T-cell (primary cell): ENCODE results near the gene ZNF708. TPM values are rescaled to one million over a fixed set of nuclear protein-coding genes. Genes with fewer than 3 reads are reported as not detected.

Source experiments
- ATAC-seq, 4 experiments: fragments of 200-7000 bp in 3 of 4; fragments of 150-1000 bp in 1 of 4; cut with Tn5 transposase; replicated peaks in 1 of 4; 1 replicate in 3 of 4; 2 replicates in 1 of 4; pipeline ENCODE4 v1.10.0; 2021; ENCODE audit warnings: moderate library complexity in 3 of 4, mild to moderate bottlenecking in 2 of 4, moderate number of reproducible peaks in 1 of 4
- CTCF ChIA-PET, 2 donors: fragments of 300-600 bp; sonication (Branson Sonifier 250); formaldehyde crosslinking; loops; one replicate each; lab custom pipeline; 2022; ENCODE audit warnings: antibody characterized with exemption in 2 of 2; lab: Charles Lee
- POLR2A ChIA-PET, 2 donors: fragments of 300-600 bp; sonication (Branson Sonifier 250); formaldehyde crosslinking; loops; one replicate each; lab custom pipeline; 2022; ENCODE audit warnings: antibody characterized with exemption in 2 of 2; lab: Charles Lee
- DNase-seq, 35 experiments: peaks; one replicate each; pipeline versions ENCODE4 v3.0.0 to v3.0.0-alpha.2; 2013 to 2023
- H3K27ac ChIP-seq: one replicate; pipeline ENCODE4 v1.5.1; 2013; ENCODE audit warnings: low read length
- H3K27me3 ChIP-seq, 2 experiments: replicated peaks in 1 of 2; 1 replicate in 1 of 2; 2 replicates in 1 of 2; pipeline versions ENCODE4 v1.6.1 to v1.7.0; 2013; ENCODE audit warnings: low read length in 1 of 2, mixed read lengths in 1 of 2; ENCODE audit not compliant: control insufficient read depth in 2 of 2, insufficient read depth in 2 of 2; ENCODE audit errors: extremely low read depth in 1 of 2
- H3K36me3 ChIP-seq, 2 donors: 1 replicate in 1 of 2; 2 replicates in 1 of 2; pipeline versions ENCODE4 v1.6.1 to v1.7.0; 2013; ENCODE audit warnings: low read length in 1 of 2; ENCODE audit not compliant: control insufficient read depth in 2 of 2, insufficient read depth in 1 of 2; ENCODE audit errors: extremely low read depth in 1 of 2
- H3K4me1 ChIP-seq, 2 experiments: 1 replicate in 1 of 2; 2 replicates in 1 of 2; pipeline versions ENCODE4 v1.6.1 to v1.7.0; 2013; ENCODE audit warnings: low read length in 2 of 2, mixed read lengths in 1 of 2; ENCODE audit not compliant: insufficient read depth in 2 of 2, control insufficient read depth in 1 of 2; ENCODE audit errors: extremely low read depth in 1 of 2
- H3K4me3 ChIP-seq, 2 donors: 1 replicate in 1 of 2; 2 replicates in 1 of 2; pipeline versions ENCODE4 v1.5.1 to v1.7.0; 2013; ENCODE audit warnings: mild to moderate bottlenecking in 2 of 2, low read length in 1 of 2, moderate library complexity in 1 of 2; ENCODE audit not compliant: control insufficient read depth in 1 of 2; ENCODE audit errors: extremely low read depth in 1 of 2
- H3K9me3 ChIP-seq: 2 replicates; pipeline ENCODE4 v1.7.0; 2013
- H3K27ac Mint-ChIP-seq, 2 donors: one replicate each; pipeline ENCODE4 v1.8.0; 2020 to 2021; ENCODE audit warnings: mild to moderate bottlenecking in 2 of 2, mixed read lengths in 2 of 2
- H3K27me3 Mint-ChIP-seq, 2 donors: one replicate each; pipeline ENCODE4 v1.8.0; 2021 to 2022; ENCODE audit warnings: mixed read lengths in 2 of 2
- H3K36me3 Mint-ChIP-seq: one replicate; pipeline ENCODE4 v1.8.0; 2021; ENCODE audit warnings: mixed read lengths
- H3K4me1 Mint-ChIP-seq, 3 donors: one replicate each; pipeline ENCODE4 v1.8.0; 2020 to 2022; ENCODE audit warnings: mixed read lengths in 3 of 3, mild to moderate bottlenecking in 1 of 3
- H3K4me3 Mint-ChIP-seq, 3 donors: one replicate each; pipeline ENCODE4 v1.8.0; 2020 to 2022; ENCODE audit warnings: mild to moderate bottlenecking in 3 of 3, mixed read lengths in 3 of 3, moderate library complexity in 3 of 3
- H3K9me3 Mint-ChIP-seq, 3 donors: one replicate each; pipeline ENCODE4 v1.8.0; 2020 to 2022; ENCODE audit warnings: mixed read lengths in 3 of 3
- WGBS: methylation state at CpG from one replicate; pipeline ENCODE4 v1.1.5; 2013; ENCODE audit warnings: missing lambda C conversion rate; ENCODE audit not compliant: insufficient coverage; 5-methylcytosine and 5-hydroxymethylcytosine counted together
- total RNA-seq, 35 experiments: library from RNA in 6 of 35; stranded (reverse) in 6 of 35; fragments of 120-200 nt in 1 of 35; gene quantifications; one replicate each; pipeline versions ENCODE4 v1.2.1 to v1.2.4 and lab custom pipeline; 2013 to 2026

The ZNF708 gene
- total RNA-seq, 5 donors from 2014 or later (not counting 1 experiment from before 2014, with no cell fraction given) = 17.5 to 41.1 (median 33.1) TPM

- H3K27ac Mint-ChIP-seq = no peak overlapping the region
- ChIA-PET POLR2A (no interaction called here), CTCF (no interaction called here)
- Histone ChIP-seq H3K9me3 (no peaks in the 10 kb centered on the region), H3K36me3 (no peaks in the 10 kb centered on the region), H3K4me1 (no peaks in the 10 kb centered on the region), H3K4me3 (no peak overlapping the region), H3K27me3 (no peaks in the 10 kb centered on the region), H3K27ac (no peak overlapping the region)
- DNase-seq (peak in 1 of 35 experiments; percentile 3), ATAC-seq (no peak)
- no peaks in the 10 kb centered on the region for H3K4me1 Mint-ChIP-seq
- no peaks in the 10 kb centered on the region for H3K9me3 Mint-ChIP-seq
- H3K36me3 Mint-ChIP-seq = no peaks in the 10 kb centered on the region
- H3K4me3 Mint-ChIP-seq = no peak overlapping the region
- H3K27me3 Mint-ChIP-seq = no peaks in the 10 kb centered on the region
- WGBS = 88% methylated on average over 1 of the region's 1 CpG
These were observed 72.5 kb downstream of the ZNF708 start for GRCh38 chr19:21256722-21257121.

Other genes with a start within 250 kb of the ZNF708 start
- 10 to 100 TPM in 2 of 5 donors, 1 to 10 TPM in 3; 8.6 to 13.6 (median 9.8) TPM for gene ZNF714, start 247.2 kb downstream of the ZNF708 start, total RNA-seq
- 10 to 100 TPM; 24.3 to 35.0 (median 26.0) TPM for gene ZNF431, start 187.4 kb downstream of the ZNF708 start, total RNA-seq
- gene ZNF738, start 29.6 kb upstream of the ZNF708 start, total RNA-seq = 10 to 100 TPM in 1 of 5 donors, 1 to 10 TPM in 4; 4.4 to 10.4 (median 8.2) TPM
- gene ZNF493, start 67.7 kb upstream of the ZNF708 start, total RNA-seq = 10 to 100 TPM; 33.5 to 53.8 (median 45.8) TPM
- 10 to 100 TPM; 14.6 to 26.8 (median 24.3) TPM for gene ZNF429, start 176.2 kb upstream of the ZNF708 start, total RNA-seq